ENCODE data around the gene KCNK15. TPM values are rescaled to one million over a fixed set of nuclear protein-coding genes. Genes with fewer than 3 reads are reported as not detected.

Gene KCNK15
- total RNA-seq, 1 donor from 2014 or later, result 0.77 TPM

GRCh38 chr20:44721785-44722054 is 23.9 kb upstream of the KCNK15 start:
- no peak for TF ChIP-seq CTCF (IDR thresholded peaks at IDR 0.05)
- no peak overlapping the region for H3K4me3 Mint-ChIP-seq (ENCODE audit: unreplicated experiment)
- H3K9me3 Mint-ChIP-seq (ENCODE audit: low read depth), result no peaks in the 10 kb centered on the region
- peak overlapping the region; percentile 95 for H3K27ac Mint-ChIP-seq (ENCODE audit: unreplicated experiment)
- no peaks in the 10 kb centered on the region for H3K27me3 Mint-ChIP-seq (ENCODE audit: low read depth)
- no peaks in the 10 kb centered on the region for H3K36me3 Mint-ChIP-seq (ENCODE audit: low read depth)
- DNase-seq (ENCODE audit: low spot score), result no peak
- H3K4me1 Mint-ChIP-seq (ENCODE audit: low read depth), result peaks cover 31% of the 10 kb centered on the region

- no peaks in the 10 kb centered on the region for H3K9me3 Mint-ChIP-seq (ENCODE audit: low read depth)
- H3K27me3 Mint-ChIP-seq (ENCODE audit: low read depth), result no peaks in the 10 kb centered on the region
- H3K4me1 Mint-ChIP-seq (ENCODE audit: low read depth), result peaks cover 28% of the 10 kb centered on the region
- no peak for DNase-seq (ENCODE audit: low spot score)
- peak overlapping the region; percentile 23 for H3K27ac Mint-ChIP-seq (ENCODE audit: unreplicated experiment)
- no peaks in the 10 kb centered on the region for H3K36me3 Mint-ChIP-seq (ENCODE audit: low read depth)
- no peak overlapping the region for H3K4me3 Mint-ChIP-seq (ENCODE audit: unreplicated experiment)
- no peak for TF ChIP-seq CTCF (IDR thresholded peaks at IDR 0.05)
Measured at GRCh38 chr20:44722990-44723389, 22.7 kb upstream of the KCNK15 start.

- Mint-ChIP-seq H3K27ac (ENCODE audit: unreplicated experiment) (no peak overlapping the region), H3K27me3 (ENCODE audit: low read depth) (no peaks in the 10 kb centered on the region), H3K9me3 (ENCODE audit: low read depth) (no peaks in the 10 kb centered on the region), H3K4me3 (ENCODE audit: unreplicated experiment) (no peak overlapping the region), H3K36me3 (ENCODE audit: low read depth) (no peaks in the 10 kb centered on the region), H3K4me1 (ENCODE audit: low read depth) (peaks cover 32% of the 10 kb centered on the region)
- DNase-seq (ENCODE audit: low spot score), result peak; percentile 35
- no peak for TF ChIP-seq CTCF (IDR thresholded peaks at IDR 0.05)
Measured at GRCh38 chr20:44723391-44723790, 22.3 kb upstream of the KCNK15 start.

- TF ChIP-seq CTCF (IDR thresholded peaks at IDR 0.05), result no peak
- no peaks in the 10 kb centered on the region for H3K36me3 Mint-ChIP-seq (ENCODE audit: low read depth)
- H3K4me1 Mint-ChIP-seq (ENCODE audit: low read depth), result peaks cover 37% of the 10 kb centered on the region
- no peak for DNase-seq (ENCODE audit: low spot score)
- no peak overlapping the region for H3K27ac Mint-ChIP-seq (ENCODE audit: unreplicated experiment)
- no peak overlapping the region for H3K4me3 Mint-ChIP-seq (ENCODE audit: unreplicated experiment)
- H3K9me3 Mint-ChIP-seq (ENCODE audit: low read depth), result no peaks in the 10 kb centered on the region
- H3K27me3 Mint-ChIP-seq (ENCODE audit: low read depth), result no peaks in the 10 kb centered on the region
Measured at GRCh38 chr20:44723798-44724362, 21.8 kb upstream of the KCNK15 start.

GRCh38 chr20:44724423-44725091 is 21.1 kb upstream of the KCNK15 start:
- no peak for TF ChIP-seq CTCF (IDR thresholded peaks at IDR 0.05)
- H3K4me3 Mint-ChIP-seq (ENCODE audit: unreplicated experiment), result no peak overlapping the region
- peaks cover 44% of the 10 kb centered on the region for H3K4me1 Mint-ChIP-seq (ENCODE audit: low read depth)
- no peak overlapping the region for H3K27ac Mint-ChIP-seq (ENCODE audit: unreplicated experiment)
- no peak for DNase-seq (ENCODE audit: low spot score)
- H3K9me3 Mint-ChIP-seq (ENCODE audit: low read depth), result no peaks in the 10 kb centered on the region
- H3K36me3 Mint-ChIP-seq (ENCODE audit: low read depth), result no peaks in the 10 kb centered on the region
- H3K27me3 Mint-ChIP-seq (ENCODE audit: low read depth), result no peaks in the 10 kb centered on the region

Data from chondrocyte (in vitro differentiated cells).